SK-N-MC (cell line): ENCODE results near the gene SBF2.

Source experiments
- EZH2 ChIP-seq: fragments of 200-600 bp; sonication (generic); IDR thresholded peaks from one replicate; pipeline ENCODE4 v1.6.1; 2017; ENCODE audit warnings: antibody characterized with exemption
- FOXP2 ChIP-seq: optimal IDR thresholded peaks from 2 replicates; pipeline ENCODE3; 2011; ENCODE audit warnings: mild to moderate bottlenecking, moderate library complexity; ENCODE audit not compliant: insufficient read depth; ENCODE audit errors: extremely low read length, control extremely low read depth
- POLR2AphosphoS5 ChIP-seq: IDR thresholded peaks from 2 replicates; pipeline ENCODE4 v1.6.1; 2012; ENCODE audit warnings: mild to moderate bottlenecking, low read depth, low read length, borderline replicate concordance

DNA sequence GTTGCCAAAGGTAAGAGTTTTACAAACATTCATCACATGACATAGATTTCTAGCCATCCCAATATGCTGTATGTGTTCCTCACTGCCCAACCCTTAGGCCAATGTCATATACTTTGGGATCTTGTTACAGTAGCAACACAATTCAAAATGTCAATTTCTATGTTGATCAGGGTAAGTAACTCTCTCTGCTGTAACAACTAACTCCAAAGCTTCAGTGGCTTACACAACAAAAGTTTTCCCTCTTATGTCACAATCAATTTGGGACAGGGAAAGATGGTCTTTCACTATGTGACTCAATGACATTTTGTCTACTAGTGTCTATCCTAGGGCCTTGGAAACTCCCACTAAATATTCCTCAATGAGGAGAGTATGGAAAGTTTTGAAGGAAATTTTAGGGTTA is 144.5 kb downstream of the SBF2 start:
- no peak for TF ChIP-seq POLR2AphosphoS5
- TF ChIP-seq EZH2: no peak
- TF ChIP-seq FOXP2: no peak
